ENCODE results near the gene GDF9. TPM values are rescaled to one million over a fixed set of nuclear protein-coding genes. Genes with fewer than 3 reads are reported as not detected.

GDF9 gene
- total and polyA plus RNA-seq, 2 experiments from 2014 or later: 0.11 to 0.14 TPM

GRCh38 chr5:132898094-132898493 lies 31.8 kb upstream of the GDF9 start:
- Histone ChIP-seq H4K20me1 (replicated peaks; ENCODE audit: insufficient read depth) (peaks cover 5% of the 10 kb centered on the region), H3F3A (replicated peaks; ENCODE audit: low read depth) (no peaks in the 10 kb centered on the region), H3K27me3 (ENCODE audit: insufficient read depth) (no peaks in the 10 kb centered on the region), H3K36me3 (ENCODE audit: insufficient read depth) (peaks cover 44% of the 10 kb centered on the region), H3K9me2 (ENCODE audit: insufficient read depth) (no peaks in the 10 kb centered on the region), H3K4me3 (no peak overlapping the region), H3K27ac (ENCODE audit: low read depth) (no peak overlapping the region), H3K4me1 (ENCODE audit: insufficient read depth) (no peaks in the 10 kb centered on the region), H2AFZ (no peak overlapping the region), H3K4me2 (no peak overlapping the region), H3K79me2 (replicated peaks; ENCODE audit: insufficient read depth) (no peaks in the 10 kb centered on the region)
- Mint-ChIP-seq H3K27ac (no peak overlapping the region), H3K9me3 (no peaks in the 10 kb centered on the region), H3K4me3 (no peak overlapping the region), H3K27me3 (ENCODE audit: insufficient read depth, low read depth, poor library complexity) (peaks cover 1% of the 10 kb centered on the region), H3K4me1 (no peaks in the 10 kb centered on the region), H3K36me3 (ENCODE audit: low read depth) (peaks cover 46% of the 10 kb centered on the region)
- no peak for DNase-seq (ENCODE audit: low spot score)
- no peak for ATAC-seq
- no peak for TF ChIP-seq POLR2AphosphoS5 (IDR thresholded peaks at IDR 0.05; ENCODE audit: low read depth)
- TF ChIP-seq ZNF331 (CRISPR knock-in tag; IDR thresholded peaks at IDR 0.05; ENCODE audit: low read depth): no peak

GRCh38 chr5:132896685-132897084 lies 30.4 kb upstream of the GDF9 start:
- Histone ChIP-seq H3F3A (replicated peaks; ENCODE audit: low read depth) (no peaks in the 10 kb centered on the region), H3K9me2 (ENCODE audit: insufficient read depth) (no peaks in the 10 kb centered on the region), H3K79me2 (replicated peaks; ENCODE audit: insufficient read depth) (no peaks in the 10 kb centered on the region), H3K4me2 (no peak overlapping the region), H3K27me3 (ENCODE audit: insufficient read depth) (no peaks in the 10 kb centered on the region), H2AFZ (no peak overlapping the region), H3K4me1 (ENCODE audit: insufficient read depth) (no peaks in the 10 kb centered on the region), H3K36me3 (ENCODE audit: insufficient read depth) (peaks cover 58% of the 10 kb centered on the region), H4K20me1 (replicated peaks; ENCODE audit: insufficient read depth) (peaks cover 5% of the 10 kb centered on the region), H3K4me3 (no peak overlapping the region), H3K27ac (ENCODE audit: low read depth) (no peak overlapping the region)
- DNase-seq (ENCODE audit: low spot score) (no peak), ATAC-seq (no peak)
- TF ChIP-seq ZNF462 (CRISPR knock-in tag; IDR thresholded peaks at IDR 0.05): no peak
- TF ChIP-seq POLR2AphosphoS5 (IDR thresholded peaks at IDR 0.05; ENCODE audit: low read depth): no peak
- no peak for TF ChIP-seq NANOG (IDR thresholded peaks at IDR 0.05; ENCODE audit: borderline replicate concordance)
- no peak for TF ChIP-seq EZH2phosphoT487 (IDR thresholded peaks at IDR 0.05; ENCODE audit: unreplicated experiment)
- TF ChIP-seq ZNF331 (CRISPR knock-in tag; IDR thresholded peaks at IDR 0.05; ENCODE audit: low read depth): no peak
- TF ChIP-seq STAT1 (IDR thresholded peaks at IDR 0.05; ENCODE audit: unreplicated experiment): no peak
- TF ChIP-seq, protein P1, sequence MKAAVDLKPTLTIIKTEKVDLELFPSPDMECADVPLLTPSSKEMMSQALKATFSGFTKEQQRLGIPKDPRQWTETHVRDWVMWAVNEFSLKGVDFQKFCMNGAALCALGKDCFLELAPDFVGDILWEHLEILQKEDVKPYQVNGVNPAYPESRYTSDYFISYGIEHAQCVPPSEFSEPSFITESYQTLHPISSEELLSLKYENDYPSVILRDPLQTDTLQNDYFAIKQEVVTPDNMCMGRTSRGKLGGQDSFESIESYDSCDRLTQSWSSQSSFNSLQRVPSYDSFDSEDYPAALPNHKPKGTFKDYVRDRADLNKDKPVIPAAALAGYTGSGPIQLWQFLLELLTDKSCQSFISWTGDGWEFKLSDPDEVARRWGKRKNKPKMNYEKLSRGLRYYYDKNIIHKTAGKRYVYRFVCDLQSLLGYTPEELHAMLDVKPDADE (IDR thresholded peaks at IDR 0.05): no peak
- no peaks in the 10 kb centered on the region for H3K9me3 Mint-ChIP-seq
- H3K36me3 Mint-ChIP-seq (ENCODE audit: low read depth): peaks cover 60% of the 10 kb centered on the region
- H3K4me3 Mint-ChIP-seq: no peak overlapping the region
- no peaks in the 10 kb centered on the region for H3K4me1 Mint-ChIP-seq
- no peak overlapping the region for H3K27ac Mint-ChIP-seq
- H3K27me3 Mint-ChIP-seq (ENCODE audit: insufficient read depth, low read depth, poor library complexity): no peaks in the 10 kb centered on the region
